Peyer's patch (tissue), 4 donors: ENCODE measurements around the gene USP6. TPM values are rescaled to one million over a fixed set of nuclear protein-coding genes. Genes with fewer than 3 reads are reported as not detected.

Experiments used
- DNase-seq, 3 donors: peaks; one replicate each; pipeline ENCODE4 v3.0.0-alpha.2; 2017 to 2019
- H3K27ac ChIP-seq, 4 donors: fragments of 200-600 bp; sonication (generic); one replicate each; pipeline ENCODE4 v1.5.1; 2016 to 2019
- H3K27me3 ChIP-seq, 2 donors: fragments of 200-600 bp; sonication (generic); one replicate each; pipeline ENCODE4 v1.5.1; 2019
- H3K36me3 ChIP-seq, 3 donors: fragments of 200-600 bp; sonication (generic); one replicate each; pipeline ENCODE4 v1.5.1; 2016 to 2019
- H3K4me1 ChIP-seq, 4 donors: fragments of 200-600 bp; sonication (generic); one replicate each; pipeline ENCODE4 v1.5.1; 2016 to 2019
- H3K4me3 ChIP-seq, 4 donors: fragments of 200-600 bp; sonication (generic); 1 replicate in 3 of 4; 2 replicates in 1 of 4; pipeline ENCODE4 v1.5.1; 2016 to 2019; ENCODE audit warnings: mild to moderate bottlenecking in 1 of 4
- H3K9me3 ChIP-seq, 4 donors: fragments of 200-600 bp; sonication (generic); one replicate each; pipeline ENCODE4 v1.5.1; 2016 to 2019; ENCODE audit warnings: mild to moderate bottlenecking in 1 of 4
- POLR2A ChIP-seq, 2 donors: fragments of 450-650 bp; IDR thresholded peaks; one replicate each; pipeline ENCODE4 v1.5.1; 2017; ENCODE audit warnings: antibody characterized with exemption in 2 of 2, mild to moderate bottlenecking in 2 of 2, moderate library complexity in 2 of 2
- total RNA-seq, 4 donors: library from RNA; depleted of rRNA; stranded (reverse); fragments of >200 nt; gene quantifications; one replicate each; pipeline ENCODE4 v1.1.0, GENCODE V29; 2016
- TF ChIP-seq, protein P1 (sequence below), 6 experiments: fragments of 450-650 bp in 4 of 6; fragments of 200-600 bp in 2 of 6; sonication (generic) in 1 of 6; IDR thresholded peaks; one replicate each; pipeline ENCODE4 v1.5.1; 2017 to 2019; ENCODE audit warnings: antibody characterized with exemption in 6 of 6, mild to moderate bottlenecking in 3 of 6, moderate library complexity in 1 of 6

The USP6 gene
- total RNA-seq, 4 donors from 2014 or later: under 0.01 to 0.18 TPM; not detected in 2

DNA sequence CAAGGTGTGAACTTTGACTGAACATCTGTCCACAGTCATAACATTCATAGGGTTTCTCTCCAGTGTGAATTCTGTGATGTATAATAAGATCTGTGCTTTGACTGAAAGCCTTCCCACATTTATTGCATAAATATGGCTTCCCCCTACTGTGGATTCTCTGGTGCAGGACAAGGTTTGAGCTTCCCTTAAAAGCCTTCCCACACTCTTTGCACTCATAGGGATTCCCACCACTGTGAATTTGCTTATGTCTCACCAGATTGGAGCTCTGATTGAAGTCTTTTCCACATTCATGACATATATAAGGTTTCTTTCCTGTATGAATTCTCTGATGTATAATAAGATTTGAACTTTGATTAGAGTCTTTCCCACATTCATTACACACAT lies 67.6 kb downstream of the USP6 start:
- Histone ChIP-seq H3K27ac (no peak overlapping the region), H3K4me3 (no peak overlapping the region), H3K27me3 (no peaks in the 10 kb centered on the region), H3K9me3 (peaks cover 0 to 88% (median 47%) of the 10 kb centered on the region in 4 donors), H3K36me3 (peaks cover 0 to 14% (median 0%) of the 10 kb centered on the region in 3 donors), H3K4me1 (no peaks in the 10 kb centered on the region)
- TF ChIP-seq POLR2A (IDR thresholded peaks at IDR 0.05): no peak
- TF ChIP-seq, protein P1, sequence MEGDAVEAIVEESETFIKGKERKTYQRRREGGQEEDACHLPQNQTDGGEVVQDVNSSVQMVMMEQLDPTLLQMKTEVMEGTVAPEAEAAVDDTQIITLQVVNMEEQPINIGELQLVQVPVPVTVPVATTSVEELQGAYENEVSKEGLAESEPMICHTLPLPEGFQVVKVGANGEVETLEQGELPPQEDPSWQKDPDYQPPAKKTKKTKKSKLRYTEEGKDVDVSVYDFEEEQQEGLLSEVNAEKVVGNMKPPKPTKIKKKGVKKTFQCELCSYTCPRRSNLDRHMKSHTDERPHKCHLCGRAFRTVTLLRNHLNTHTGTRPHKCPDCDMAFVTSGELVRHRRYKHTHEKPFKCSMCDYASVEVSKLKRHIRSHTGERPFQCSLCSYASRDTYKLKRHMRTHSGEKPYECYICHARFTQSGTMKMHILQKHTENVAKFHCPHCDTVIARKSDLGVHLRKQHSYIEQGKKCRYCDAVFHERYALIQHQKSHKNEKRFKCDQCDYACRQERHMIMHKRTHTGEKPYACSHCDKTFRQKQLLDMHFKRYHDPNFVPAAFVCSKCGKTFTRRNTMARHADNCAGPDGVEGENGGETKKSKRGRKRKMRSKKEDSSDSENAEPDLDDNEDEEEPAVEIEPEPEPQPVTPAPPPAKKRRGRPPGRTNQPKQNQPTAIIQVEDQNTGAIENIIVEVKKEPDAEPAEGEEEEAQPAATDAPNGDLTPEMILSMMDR (IDR thresholded peaks at IDR 0.05): no peak
- no peak for DNase-seq

DNA sequence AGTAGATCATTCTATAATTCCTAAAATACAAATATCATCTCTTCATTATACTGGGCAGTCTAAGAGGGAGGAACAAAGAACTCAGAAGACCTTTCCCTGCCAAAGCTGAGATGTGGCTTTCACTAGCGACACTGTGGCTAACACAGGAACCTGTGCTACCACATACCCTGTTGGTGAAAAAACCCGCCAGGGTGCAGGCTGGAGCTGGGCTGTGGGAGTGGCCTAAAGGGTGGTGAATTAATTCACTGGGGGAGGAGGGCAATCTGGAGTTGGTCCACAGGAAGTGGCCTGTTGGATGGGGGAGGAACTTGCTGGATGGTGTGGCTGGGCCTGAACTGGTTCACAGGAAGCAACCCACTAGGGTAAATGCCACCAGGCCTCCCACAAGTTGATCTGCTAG lies 68.5 kb downstream of the USP6 start:
- Histone ChIP-seq H3K27me3 (no peaks in the 10 kb centered on the region), H3K4me3 (no peak overlapping the region), H3K9me3 (peaks cover 0 to 82% (median 44%) of the 10 kb centered on the region in 4 donors), H3K4me1 (no peaks in the 10 kb centered on the region), H3K27ac (no peak overlapping the region), H3K36me3 (peaks cover 0 to 18% (median 0%) of the 10 kb centered on the region in 3 donors)
- TF ChIP-seq, protein P1 (IDR thresholded peaks at IDR 0.05): no peak
- TF ChIP-seq POLR2A (IDR thresholded peaks at IDR 0.05): no peak
- DNase-seq: no peak

DNA sequence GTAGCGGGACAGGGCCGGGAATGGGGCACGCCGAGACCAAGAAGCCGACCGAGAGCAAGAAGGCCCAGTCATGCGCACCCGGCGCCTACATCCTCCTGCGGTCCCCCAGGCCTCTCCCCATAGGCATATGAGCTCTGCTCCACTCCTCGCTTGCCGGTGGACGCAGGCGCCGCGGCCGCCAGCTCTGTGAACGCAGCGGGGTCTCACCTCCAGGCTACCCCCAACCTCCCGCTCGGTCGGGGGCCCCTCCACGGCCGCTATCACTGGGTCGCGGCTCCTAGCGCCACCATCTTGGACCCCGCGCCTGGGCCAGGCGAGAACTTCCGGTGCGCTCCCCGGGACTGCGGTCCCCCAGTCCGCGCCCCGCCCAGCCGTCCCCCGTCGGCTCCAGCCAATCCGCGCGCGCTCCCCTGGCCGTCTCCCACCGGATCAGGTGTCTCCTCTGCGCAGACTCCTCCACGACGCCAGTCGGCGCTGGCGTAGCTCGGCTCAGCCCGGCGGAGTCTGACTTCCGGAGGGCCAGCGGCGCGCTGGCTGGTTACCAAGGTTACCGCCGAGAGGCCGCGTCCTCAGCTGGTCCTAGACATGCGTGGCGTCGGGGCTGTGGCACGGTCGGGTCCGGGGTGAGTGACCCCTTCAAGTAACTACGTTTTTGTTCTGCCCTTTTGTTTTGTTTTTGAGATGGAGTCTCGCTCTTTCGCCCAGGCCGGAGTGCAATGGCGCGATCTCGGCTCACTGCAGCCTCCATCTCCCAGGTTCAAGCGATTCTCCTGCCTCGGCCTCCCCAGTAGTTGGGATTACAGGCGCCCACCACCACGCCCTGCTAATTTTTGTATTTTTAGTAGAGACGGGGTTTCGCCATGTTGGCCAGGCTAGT lies 75.9 kb downstream of the USP6 start, which contains the start of gene ZNF594:
TSS of gene ZNF594 (minus strand) at position 328 of the 877 bp plus-strand sequence. CDS start 7,612 bp downstream, outside the sequence.
- peak within 1 kb of the TSS; percentile 72 to 83 (median 78) for H3K27ac ChIP-seq
- peak; percentile 95 to 98 (median 97) for DNase-seq
- no peaks in the 10 kb centered on the region for H3K27me3 ChIP-seq
- peak; percentile 51 to 64 for TF ChIP-seq POLR2A (IDR thresholded peaks at IDR 0.05)
- TF ChIP-seq, protein P1 (IDR thresholded peaks at IDR 0.05): peak; percentile 70 to 85 (median 77)
- peak within 1 kb of the TSS; percentile 75 to 97 (median 88) for H3K4me3 ChIP-seq
- H3K4me1 ChIP-seq: peaks cover 0 to 8% (median 2%) of the 10 kb centered on the region in 4 donors
- H3K36me3 ChIP-seq: peaks cover 0 to 18% (median 0%) of the 10 kb centered on the region in 3 donors
- peaks cover 0 to 17% (median 5%) of the 10 kb centered on the region in 4 donors for H3K9me3 ChIP-seq

DNA sequence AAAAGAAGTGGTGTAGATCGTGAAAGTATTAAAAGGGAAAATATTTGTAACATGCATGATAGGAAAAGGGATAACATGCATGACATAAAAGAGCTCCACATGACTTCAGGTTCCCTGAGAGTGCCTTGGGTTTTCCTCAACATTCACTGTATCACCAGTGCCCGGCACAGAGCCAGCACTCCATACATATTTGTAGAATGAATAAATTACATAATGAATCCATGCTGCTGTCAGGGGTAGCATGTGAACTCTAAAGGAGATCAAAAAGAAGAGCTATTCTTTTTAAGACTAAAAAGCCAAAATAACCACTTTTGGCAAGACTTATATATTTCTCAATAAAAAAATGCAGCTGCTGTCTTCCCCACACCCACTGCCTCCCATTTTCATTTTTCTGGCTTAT lies 78.5 kb downstream of the USP6 start:
- Histone ChIP-seq H3K9me3 (peaks cover 0 to 7% (median 0%) of the 10 kb centered on the region in 4 donors), H3K4me3 (no peak overlapping the region), H3K4me1 (peaks cover 0 to 8% (median 2%) of the 10 kb centered on the region in 4 donors), H3K36me3 (peaks cover 0 to 7% (median 0%) of the 10 kb centered on the region in 3 donors), H3K27me3 (no peaks in the 10 kb centered on the region), H3K27ac (no peak overlapping the region)
- TF ChIP-seq POLR2A (IDR thresholded peaks at IDR 0.05): no peak
- TF ChIP-seq, protein P1 (IDR thresholded peaks at IDR 0.05): no peak
- no peak for DNase-seq

DNA sequence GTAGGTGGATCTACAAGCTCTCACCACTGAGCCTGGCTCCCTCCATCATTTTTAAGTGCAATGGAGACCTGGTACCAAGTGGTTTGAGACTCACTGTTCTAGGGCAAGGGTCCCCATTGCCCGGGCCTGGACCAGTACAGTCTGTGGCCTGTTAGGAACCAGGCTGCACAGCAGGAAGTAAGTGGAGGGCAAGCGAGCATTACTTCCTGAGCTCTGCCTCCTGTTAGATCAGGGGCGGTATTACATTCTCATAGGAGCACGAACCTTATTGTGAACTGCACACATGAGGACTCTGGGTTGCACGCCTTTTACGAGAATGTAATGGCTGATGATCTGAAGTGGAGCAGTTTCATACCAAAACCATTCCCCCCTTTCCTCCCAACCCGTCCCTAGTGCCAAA lies 82.6 kb downstream of the USP6 start:
- no peak for TF ChIP-seq POLR2A (IDR thresholded peaks at IDR 0.05)
- TF ChIP-seq, protein P1 (IDR thresholded peaks at IDR 0.05): no peak
- Histone ChIP-seq H3K4me3 (no peak overlapping the region), H3K27ac (peak overlapping the region in 1 of 4 donors; percentile 57), H3K9me3 (no peaks in the 10 kb centered on the region), H3K36me3 (no peaks in the 10 kb centered on the region), H3K27me3 (no peaks in the 10 kb centered on the region), H3K4me1 (no peaks in the 10 kb centered on the region)
- peak in 1 of 3 donors; percentile 57 for DNase-seq
